GM19035 (cell line): ENCODE measurements around the gene LHFPL6.

Source experiments
- ATAC-seq: cut with Tn5 transposase; IDR thresholded peaks from one replicate; pipeline ENCODE4 v1.9.1; 2021; ENCODE audit not compliant: unreplicated experiment

Gene LHFPL6

GRCh38 chr13:39418424-39418823, 184.6 kb downstream of the LHFPL6 start:
- ATAC-seq: no peak

- no peak for ATAC-seq
Measured at GRCh38 chr13:39417643-39418042, 185.3 kb downstream of the LHFPL6 start.

- no peak for ATAC-seq
Measured at GRCh38 chr13:39417131-39417530, 185.9 kb downstream of the LHFPL6 start.

GRCh38 chr13:39415008-39415802, 187.8 kb downstream of the LHFPL6 start:
- ATAC-seq: no peak

- ATAC-seq: no peak
Measured at GRCh38 chr13:39414339-39414738, 188.7 kb downstream of the LHFPL6 start.

- no peak for ATAC-seq
Measured at GRCh38 chr13:39411511-39411910, 191.5 kb downstream of the LHFPL6 start.

- no peak for ATAC-seq
Measured at GRCh38 chr13:39410964-39411363, 192.0 kb downstream of the LHFPL6 start.

GRCh38 chr13:39410096-39410901, 192.7 kb downstream of the LHFPL6 start:
- no peak for ATAC-seq

GRCh38 chr13:39408512-39408911, 194.5 kb downstream of the LHFPL6 start:
- ATAC-seq: no peak

GRCh38 chr13:39407786-39408185, 195.2 kb downstream of the LHFPL6 start:
- ATAC-seq: no peak

- ATAC-seq: no peak
Measured at GRCh38 chr13:39407138-39407537, 195.9 kb downstream of the LHFPL6 start.

GRCh38 chr13:39406688-39407087, 196.3 kb downstream of the LHFPL6 start:
- no peak for ATAC-seq

GRCh38 chr13:39405596-39406205, 197.3 kb downstream of the LHFPL6 start:
- ATAC-seq: no peak

GRCh38 chr13:39405107-39405506, 197.9 kb downstream of the LHFPL6 start:
- no peak for ATAC-seq

GRCh38 chr13:39403106-39403505, 199.9 kb downstream of the LHFPL6 start:
- ATAC-seq: no peak

GRCh38 chr13:39402221-39402970, 200.6 kb downstream of the LHFPL6 start:
- ATAC-seq: no peak

GRCh38 chr13:39401756-39402155, 201.2 kb downstream of the LHFPL6 start:
- ATAC-seq: no peak

- ATAC-seq: no peak
Measured at GRCh38 chr13:39401046-39401705, 201.8 kb downstream of the LHFPL6 start.

- ATAC-seq: no peak
Measured at GRCh38 chr13:39399102-39399501, 203.9 kb downstream of the LHFPL6 start.

GRCh38 chr13:39397896-39398265, 205.1 kb downstream of the LHFPL6 start:
- ATAC-seq: no peak
